ENCODE measurements around the gene POU5F2.

POU5F2 gene, protein sequence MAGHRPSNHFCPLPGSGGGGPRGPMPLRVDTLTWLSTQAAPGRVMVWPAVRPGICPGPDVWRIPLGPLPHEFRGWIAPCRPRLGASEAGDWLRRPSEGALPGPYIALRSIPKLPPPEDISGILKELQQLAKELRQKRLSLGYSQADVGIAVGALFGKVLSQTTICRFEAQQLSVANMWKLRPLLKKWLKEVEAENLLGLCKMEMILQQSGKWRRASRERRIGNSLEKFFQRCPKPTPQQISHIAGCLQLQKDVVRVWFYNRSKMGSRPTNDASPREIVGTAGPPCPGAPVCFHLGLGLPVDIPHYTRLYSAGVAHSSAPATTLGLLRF

DNA sequence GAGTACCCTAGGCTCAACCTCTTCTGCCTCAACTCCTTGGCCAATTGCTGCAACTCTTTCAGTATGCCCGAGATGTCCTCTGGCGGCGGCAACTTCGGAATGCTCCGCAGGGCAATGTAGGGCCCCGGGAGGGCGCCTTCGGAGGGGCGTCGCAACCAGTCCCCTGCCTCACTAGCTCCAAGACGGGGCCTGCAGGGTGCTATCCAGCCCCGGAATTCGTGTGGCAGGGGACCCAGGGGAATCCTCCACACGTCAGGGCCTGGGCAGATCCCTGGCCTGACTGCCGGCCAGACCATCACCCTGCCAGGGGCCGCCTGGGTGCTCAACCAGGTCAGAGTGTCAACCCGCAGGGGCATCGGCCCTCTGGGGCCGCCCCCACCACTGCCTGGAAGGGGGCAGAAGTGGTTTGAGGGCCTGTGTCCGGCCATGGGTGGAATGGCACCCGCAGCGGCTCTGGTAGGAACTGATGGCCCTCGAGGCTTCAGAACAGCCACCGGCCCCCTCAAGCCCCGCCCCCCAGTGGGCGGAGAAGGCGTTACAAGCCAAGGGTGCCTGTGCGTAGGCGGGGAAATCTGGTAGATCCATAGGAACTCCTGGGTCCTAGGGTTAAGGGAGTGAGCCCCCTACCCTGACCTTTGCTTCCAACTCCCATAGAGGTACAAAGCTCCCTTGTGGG is at the start of gene POU5F2:
Gene POU5F2 (minus strand): TSS at position 465 of the 676 bp plus-strand sequence. CDS start 37 bp downstream, at position 428.
- no peak for DNase-seq (ENCODE audit: low read depth)

DNA sequence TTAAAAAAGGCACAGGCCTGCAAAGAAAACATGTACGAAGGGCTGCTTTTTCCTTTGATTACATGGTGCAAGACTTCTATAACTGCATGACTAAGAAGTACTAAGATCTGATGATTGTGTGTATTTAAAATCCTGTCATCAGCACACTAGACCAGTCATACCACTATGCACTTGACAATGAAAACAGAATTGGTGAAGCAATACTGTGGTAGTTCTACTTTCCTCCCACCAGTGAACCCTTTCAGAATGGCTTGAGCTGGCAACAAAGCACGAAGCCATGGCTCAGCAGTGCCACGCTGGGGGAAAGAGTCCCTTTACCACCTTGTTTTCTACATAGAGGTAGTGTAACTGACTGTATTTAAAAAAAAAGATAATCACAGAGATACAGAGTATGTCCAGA is 49.0 kb upstream of the POU5F2 start:
- DNase-seq (ENCODE audit: low read depth): no peak

DNA sequence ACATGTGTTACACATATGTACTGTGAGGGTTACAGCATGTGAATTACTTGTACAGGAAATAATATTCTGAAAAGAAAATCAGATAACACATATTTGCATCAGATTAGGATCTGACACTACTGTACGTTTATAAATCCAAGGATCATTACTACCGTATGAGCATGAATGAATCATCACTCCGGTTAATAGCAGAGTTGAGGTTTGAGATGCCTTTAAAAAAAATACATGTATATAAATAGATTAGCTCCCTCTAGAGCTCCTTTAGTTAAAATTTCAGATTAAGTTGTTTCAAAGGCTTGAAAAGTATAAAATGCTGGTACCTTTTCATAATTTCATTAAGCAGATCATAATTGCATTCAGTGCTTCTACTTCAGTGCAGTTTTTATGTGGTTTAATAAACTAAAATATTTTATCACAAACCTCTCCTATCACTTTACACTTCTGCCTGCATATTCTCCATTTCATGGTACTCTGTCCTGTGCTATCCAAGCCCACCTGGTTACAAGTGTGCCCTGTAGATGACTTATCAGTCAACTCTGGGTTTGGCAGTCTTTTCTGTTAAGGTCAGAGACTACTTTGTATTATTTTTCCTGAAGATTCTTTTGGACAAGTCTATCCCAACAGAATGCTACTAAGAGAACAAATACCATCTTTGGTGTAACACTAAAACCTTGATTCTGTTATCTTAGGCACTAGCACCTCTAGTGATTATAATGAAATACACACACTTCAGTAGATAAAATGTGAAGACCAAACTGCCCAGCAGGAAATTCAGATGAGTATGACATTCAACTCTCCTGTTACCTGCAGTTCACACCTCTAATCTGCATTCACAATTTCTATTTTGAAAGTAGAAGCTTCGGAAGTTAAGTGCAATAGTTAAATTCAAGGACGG is 48.0 kb upstream of the POU5F2 start:
- DNase-seq (ENCODE audit: low read depth): no peak

DNA sequence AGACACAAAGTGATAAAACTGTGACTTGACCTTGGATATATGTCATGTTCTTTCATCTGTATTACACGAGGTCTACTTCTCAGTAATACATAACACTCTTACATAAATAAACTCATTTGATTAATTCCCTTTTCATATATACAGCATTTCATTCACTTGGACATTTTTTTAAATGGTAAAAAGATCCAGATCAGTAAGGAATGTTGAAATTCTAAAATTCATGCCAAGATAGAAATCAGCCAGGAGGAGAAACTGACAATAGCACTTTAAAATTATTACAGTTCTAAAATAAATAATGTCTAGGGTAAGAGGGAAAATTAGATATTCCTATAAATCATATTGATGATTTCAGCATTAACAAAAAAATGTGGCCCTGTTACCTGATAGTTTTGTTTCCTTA is 46.2 kb upstream of the POU5F2 start:
- no peak for DNase-seq (ENCODE audit: low read depth)

DNA sequence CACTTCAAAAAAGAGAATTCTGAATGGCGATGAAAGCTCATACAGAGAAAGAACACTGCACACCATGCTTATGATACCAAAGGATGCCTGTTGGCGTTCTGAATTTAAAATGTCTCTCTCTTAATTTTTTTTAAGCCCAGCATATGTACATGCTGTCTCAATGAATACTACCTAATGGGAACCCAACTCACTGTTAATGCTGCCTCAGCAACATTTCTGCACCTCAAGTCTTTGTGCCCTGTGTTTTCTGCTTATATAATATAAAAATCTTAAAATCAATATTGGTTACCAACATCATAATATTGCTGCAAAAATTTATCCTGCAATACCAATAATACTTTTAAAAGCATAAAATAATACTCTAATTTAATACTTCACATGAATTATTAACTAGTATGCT is 44.1 kb upstream of the POU5F2 start:
- no peak for DNase-seq (ENCODE audit: low read depth)

DNA sequence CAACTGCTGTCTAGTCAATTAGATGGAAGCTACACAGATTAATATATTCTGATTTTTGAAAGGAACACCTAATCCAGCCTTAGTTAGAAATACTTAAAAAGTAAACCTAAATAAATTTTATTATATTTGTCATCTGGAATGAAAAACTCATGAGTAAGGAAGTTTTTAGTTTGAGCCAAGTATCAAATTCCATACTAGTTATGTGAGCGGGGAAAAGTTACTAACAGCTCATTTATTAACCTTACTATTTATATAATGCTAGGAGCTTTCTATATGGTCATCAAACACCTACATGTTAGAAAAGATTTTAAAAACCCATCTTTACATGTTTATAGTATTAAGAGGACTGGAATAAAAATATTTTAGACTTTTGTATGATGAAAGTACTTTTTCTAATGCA is 41.6 kb upstream of the POU5F2 start:
- no peak for DNase-seq (ENCODE audit: low read depth)

DNA sequence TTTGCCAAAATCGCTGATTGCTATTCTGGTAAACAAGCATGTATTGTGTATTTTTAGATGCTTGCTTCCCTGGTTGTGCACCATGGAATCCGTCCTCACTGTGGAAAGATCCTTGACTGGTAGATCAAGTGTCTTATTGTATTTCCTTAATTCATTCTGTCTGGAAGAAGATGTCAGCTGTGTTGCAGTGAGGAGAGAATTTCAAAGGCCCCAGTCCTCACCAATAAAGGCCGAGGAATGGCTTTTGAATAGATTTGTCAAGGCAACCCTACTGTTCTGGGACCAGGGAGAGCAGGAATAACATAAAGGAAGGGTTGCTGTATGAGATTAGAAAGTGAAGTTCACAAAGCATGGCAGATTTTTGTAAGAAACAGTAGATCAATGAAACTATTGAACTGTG is 36.2 kb upstream of the POU5F2 start:
- no peak for DNase-seq (ENCODE audit: low read depth)

DNA sequence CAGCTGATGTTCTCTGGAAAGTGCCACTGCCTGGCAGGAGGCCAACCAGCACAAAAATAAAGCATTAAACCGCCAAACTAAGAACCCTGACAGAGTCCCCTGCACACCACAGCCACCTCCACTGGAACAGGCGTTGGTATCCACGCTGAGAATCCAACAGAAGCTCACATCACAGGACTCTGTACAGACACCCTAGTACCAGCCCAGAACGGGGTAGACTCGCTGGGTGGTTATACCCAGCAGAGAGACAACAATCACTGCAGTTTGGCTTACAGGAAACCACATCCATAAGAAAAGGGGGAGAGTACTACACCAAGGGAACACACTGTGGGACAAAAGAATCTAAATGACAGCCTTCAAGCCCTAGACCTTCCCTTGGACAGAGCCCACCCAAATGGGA is 15.0 kb upstream of the POU5F2 start:
- DNase-seq (ENCODE audit: low read depth): no peak

DNA sequence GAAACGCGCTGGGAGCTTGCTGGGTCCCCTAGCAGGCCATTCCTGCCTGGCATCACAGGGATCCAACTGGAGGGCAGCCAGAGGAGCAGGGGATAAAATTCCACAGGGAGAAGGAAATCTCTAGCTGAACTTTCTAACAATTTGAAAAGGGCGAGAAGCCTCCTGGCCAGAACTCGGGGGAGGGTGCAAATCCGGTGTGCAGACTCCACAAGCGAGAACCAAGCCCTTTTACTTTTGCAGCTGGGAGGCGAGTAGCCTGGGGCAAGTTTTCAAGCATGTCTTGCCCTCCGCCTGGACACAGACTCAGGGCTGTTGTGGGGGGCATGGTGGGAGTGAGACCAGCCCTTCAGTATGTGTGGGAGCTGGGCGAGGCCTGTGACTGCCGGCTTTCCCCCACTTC is 14.3 kb upstream of the POU5F2 start:
- DNase-seq (ENCODE audit: low read depth): no peak

DNA sequence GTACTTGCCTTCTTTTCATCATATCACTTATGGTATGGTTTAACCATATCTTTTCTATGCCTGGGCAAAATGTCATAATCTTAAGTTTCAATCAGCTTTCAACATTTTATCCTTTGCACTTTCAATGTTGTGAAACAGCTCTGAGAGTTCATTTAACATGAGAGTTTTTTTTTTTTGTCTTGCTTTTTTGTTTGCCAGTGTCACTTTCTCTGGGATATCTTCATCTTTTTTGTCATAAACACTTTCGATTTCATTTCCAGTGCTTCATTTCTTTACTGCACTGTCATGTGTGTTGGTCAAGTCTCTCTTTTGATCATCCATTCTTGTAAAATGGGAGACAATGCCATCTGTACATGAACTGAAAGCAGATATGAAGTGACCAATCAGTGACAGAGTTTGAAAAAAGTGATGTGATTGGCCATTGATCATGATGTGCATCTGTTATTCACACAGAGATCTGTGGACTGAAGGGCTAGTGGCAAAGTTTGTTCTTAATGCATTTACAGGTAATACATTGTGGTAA is 7.5 kb upstream of the POU5F2 start:
- DNase-seq (ENCODE audit: low read depth): no peak

DNA sequence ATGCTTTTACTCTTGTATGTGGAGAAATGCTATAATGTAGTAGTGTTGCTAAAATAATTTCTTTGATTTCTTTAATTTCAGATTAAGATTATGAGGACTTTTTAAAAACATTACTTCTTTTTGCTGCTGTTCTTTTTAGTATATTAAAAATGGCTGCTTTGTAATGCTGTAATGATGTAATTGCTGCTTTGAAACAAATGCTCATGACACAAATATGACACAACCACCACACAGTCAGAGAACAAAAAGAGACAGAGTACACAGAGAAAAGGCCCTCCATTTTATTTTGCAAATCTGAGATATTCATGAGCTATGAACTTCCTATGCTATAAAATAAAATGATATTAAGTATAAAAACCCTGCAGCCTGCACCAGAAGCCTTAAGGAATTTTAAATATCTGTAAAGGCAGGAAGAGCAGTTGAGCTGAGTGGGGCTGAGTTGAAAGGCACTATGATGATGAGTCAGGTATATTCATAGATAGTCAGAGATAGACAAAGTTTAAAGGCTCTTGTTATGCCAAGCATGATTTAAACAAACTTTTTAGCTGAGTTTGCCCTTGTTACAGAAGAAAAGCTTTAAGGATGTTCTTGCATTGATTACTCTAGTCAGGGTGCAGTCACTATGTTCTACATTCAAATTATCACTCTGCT is 5.1 kb upstream of the POU5F2 start:
- no peak for DNase-seq (ENCODE audit: low read depth)

DNA sequence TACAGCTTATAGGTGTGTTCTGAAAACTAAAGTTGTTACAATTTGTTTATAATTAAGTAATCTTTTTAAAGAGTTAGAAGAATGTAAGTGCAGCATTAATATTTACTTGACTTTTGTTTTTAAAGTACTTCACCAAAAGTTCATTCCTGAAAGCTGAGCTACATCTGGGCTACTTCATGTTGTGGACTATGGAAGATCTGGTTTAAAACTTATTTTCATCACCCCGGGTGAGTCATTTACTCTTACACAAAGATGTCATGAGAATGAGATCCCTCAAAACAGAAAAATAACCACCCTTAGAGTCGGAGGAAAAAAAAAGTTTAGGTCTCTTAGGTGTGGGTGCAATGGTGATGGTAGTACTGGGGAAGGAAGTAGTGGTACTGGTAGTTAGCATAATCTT is 5.1 kb downstream of the POU5F2 start:
- DNase-seq (ENCODE audit: low read depth): no peak

DNA sequence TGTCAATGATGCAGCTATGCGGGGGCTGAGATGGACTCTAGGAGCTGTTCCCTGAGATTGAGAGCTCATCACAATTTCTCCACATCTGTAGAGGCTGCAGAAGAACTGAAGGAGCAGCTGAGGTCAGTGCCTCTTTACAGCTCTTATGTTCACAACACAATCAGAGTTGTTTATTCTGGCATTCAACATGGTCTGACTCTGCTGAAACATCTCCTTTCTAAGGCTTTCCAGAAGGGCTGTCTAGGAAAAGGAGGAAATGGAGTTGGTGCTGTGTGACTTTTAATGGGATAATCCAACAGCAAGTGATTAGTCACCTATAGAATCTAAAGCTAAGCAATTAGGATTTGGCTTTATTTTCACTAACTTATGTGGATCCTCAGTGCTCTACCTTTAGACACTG is 6.0 kb downstream of the POU5F2 start:
- no peak for DNase-seq (ENCODE audit: low read depth)

DNA sequence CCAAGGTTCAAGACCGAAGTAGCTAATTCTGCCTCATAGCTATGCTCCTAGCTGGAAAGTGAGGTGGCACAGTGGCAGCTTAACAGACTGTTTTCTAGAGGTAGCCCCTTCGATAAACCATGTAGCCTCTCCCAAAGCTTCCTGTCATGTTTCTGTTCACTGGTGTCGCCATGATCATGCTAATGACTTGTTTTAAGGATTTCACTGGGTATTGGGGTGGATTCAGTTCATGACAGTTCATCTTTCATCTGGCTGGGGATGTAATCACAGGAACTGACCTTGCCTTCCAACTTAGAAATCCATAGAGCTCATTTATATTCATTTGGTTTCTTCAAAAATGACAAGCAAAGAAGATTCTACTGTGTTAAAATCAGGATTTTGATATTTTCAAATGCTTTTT is 9.4 kb downstream of the POU5F2 start:
- no peak for DNase-seq (ENCODE audit: low read depth)

DNA sequence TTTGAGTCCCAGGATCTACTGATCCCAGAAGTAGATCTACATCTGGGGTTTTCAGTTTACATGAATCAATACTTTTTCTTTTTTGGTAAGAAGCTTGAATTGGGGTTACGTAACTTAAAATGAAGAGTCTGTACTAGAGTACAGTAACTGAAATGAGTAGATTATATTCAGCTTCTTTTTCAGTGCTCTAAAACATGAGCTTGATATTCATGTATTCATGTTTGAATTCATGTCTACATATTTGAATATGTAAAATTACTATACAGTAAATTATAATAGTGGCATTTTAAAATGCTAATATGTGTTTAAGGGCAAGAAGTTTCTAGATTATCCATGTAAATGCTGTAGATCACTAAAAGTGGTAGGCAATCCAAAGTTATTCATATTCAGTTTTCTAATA is 14.8 kb downstream of the POU5F2 start:
- no peak for DNase-seq (ENCODE audit: low read depth)

DNA sequence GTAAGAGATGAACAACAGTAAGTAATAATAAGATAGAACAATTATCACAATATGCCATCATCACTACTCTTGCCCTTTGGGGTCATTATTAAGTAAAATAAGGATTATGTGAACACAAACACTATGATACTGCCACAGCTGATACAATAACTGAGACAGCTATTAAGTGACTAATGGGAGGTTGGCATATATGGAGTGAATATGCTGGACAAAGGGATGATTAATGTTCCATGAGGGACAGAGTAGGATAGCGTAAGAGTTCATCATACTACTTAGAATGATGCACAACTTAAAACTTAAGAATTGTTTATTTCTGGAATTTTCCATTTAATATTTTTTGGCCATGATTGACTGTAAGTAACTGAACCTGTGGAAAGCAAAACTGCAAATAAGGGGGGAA is 16.6 kb downstream of the POU5F2 start:
- no peak for DNase-seq (ENCODE audit: low read depth)

DNA sequence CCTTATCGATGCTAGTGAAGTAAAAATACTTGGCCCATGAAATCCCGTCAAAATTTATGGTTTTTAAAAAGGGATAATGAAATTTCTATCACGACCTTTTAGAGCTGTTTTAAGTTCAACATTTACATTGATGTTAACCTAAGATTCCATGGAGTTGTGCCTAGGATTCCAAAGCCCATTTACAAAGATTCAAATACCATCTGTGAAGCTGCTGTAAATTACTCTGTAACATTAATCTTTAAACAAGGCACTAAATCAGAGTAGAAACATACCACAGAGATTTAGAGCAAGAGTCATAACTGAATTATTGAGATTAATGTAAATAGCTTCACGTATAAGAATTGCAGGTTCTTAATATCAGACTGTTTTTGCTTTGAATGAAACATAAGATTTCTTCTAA is 17.7 kb downstream of the POU5F2 start:
- DNase-seq (ENCODE audit: low read depth): no peak

DNA sequence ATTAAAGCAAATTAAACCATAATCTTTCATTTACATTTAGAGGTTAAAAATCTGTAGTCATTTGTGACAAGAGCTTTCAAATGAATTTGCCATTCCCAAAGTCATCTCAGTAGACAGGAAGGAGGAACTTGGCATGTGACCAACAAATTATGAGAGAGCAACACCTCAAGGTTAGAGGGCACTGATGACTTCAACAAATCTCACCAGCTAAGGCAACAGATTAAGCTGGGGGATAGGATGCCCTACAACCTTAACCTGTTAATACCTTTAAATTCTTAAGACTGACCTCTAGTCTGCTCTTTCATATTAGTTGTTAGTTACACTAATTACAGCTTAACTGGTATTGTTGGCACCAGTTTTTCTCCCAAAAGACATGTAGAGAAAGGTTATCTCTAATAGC is 18.4 kb downstream of the POU5F2 start:
- no peak for DNase-seq (ENCODE audit: low read depth)

DNA sequence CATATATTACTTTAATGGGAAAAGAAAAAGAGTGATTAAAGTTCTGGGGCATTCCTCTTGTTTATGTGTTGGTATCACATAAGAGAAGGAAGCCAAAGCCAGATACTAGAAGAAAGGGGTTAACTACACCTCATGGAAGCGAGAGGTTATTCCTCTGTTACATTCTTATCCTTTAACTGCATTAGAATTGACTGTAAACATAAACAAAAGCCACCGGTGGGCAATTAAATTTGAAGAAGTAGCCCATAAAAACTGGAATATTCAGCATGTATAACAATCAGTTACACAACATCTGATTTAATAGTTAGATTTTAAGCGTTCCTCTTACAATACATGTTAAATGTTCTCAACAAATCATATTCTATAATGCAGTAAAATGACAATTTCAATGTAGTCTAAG is 18.8 kb downstream of the POU5F2 start:
- DNase-seq (ENCODE audit: low read depth): no peak

DNA sequence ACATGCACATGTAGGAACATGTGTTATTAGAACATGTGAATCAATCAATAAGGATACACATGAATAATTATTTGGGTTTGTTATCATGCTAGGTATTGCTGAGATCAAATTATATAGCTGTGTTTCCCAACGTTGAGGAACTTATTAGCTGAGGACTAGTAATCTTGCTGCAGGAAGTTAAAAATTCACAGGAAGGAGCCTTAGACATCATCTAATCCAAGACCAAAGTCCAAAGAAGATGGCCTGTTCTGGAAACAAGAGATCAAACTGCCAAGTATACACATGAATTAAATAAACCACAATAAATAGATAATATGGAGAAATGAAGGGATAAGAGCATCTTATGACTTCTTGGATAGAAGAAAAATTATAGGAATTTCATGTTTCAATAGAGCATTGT is 19.9 kb downstream of the POU5F2 start:
- DNase-seq (ENCODE audit: low read depth): no peak

DNA sequence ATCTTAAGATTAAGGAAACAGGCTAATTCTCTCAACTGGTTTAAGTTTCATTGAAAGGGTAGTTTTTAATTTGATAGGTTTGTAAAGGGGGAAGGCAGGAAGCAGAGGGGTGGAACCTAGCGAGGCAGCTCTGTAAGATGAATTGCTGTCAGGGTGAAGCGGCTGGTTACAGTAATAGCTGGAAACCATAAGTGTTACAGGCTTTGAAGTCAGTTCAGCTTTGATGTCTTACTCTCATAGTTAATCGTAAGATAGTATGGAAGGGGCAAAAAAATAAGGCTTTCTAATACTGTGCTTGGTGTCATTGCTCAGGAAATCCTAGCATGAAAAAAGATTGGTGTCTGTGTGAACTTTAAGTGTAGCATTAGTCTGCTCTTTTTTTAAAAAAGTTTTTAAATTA is 20.3 kb downstream of the POU5F2 start:
- no peak for DNase-seq (ENCODE audit: low read depth)

DNA sequence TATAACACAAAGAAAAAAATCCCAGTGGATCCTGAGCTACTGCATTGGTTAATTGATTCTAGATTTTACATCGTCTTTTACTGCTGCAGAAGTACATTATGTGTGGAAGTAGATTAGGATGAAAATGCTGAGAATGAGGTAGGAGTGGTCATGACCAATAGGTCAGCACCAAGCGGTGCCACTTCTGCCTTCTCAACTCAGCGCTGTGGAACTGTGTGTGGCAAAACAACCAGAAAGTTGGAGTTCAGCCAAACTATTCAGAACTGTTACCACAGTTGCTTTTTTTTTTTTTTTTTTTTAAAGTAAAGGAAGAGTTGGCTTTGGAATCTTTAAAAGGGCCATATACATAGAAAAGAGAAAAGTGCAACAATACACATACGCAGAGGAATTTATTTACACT is 24.2 kb downstream of the POU5F2 start:
- DNase-seq (ENCODE audit: low read depth): no peak

Data from activated T-cell treated with anti-CD3 and anti-CD28 coated beads for 24 hours (primary cell).